Urinary bladder (tissue), 4 donors: ENCODE results near the gene SSH2. TPM values are rescaled to one million over a fixed set of nuclear protein-coding genes. Genes with fewer than 3 reads are reported as not detected.

Experiments
- DNase-seq: peaks from one replicate; pipeline ENCODE4 v3.0.0-alpha.2; 2015; ENCODE audit errors: extremely low spot score
- H3K27ac ChIP-seq: one replicate; pipeline ENCODE4 v1.5.1; 2013; ENCODE audit warnings: low read depth, mild to moderate bottlenecking, moderate library complexity
- H3K36me3 ChIP-seq: one replicate; pipeline ENCODE4 v1.6.1; 2013; ENCODE audit warnings: mild to moderate bottlenecking, moderate library complexity; ENCODE audit not compliant: insufficient read depth
- H3K4me1 ChIP-seq: one replicate; pipeline ENCODE4 v1.6.1; 2013; ENCODE audit warnings: mild to moderate bottlenecking, moderate library complexity; ENCODE audit not compliant: insufficient read depth
- H3K4me3 ChIP-seq: one replicate; pipeline ENCODE4 v1.5.1; 2013; ENCODE audit warnings: low read depth, low read length
- WGBS: extraction: QIAGEN DNeasy Blood & Tissue Kit; methylation state at CpG from one replicate; pipeline ENCODE4 v1.1.7; 2013; 5-methylcytosine and 5-hydroxymethylcytosine counted together
- polyA plus RNA-seq: library from polyadenylated mRNA; stranded (reverse); fragments of 200-250 nt; gene quantifications from one replicate; pipeline ENCODE4 v1.2.3, GENCODE V29; 2013
- total RNA-seq: library from RNA; depleted of rRNA; stranded (reverse); fragments of >200 nt; gene quantifications from one replicate; pipeline ENCODE4 v1.2.3, GENCODE V29; 2014
- donor health status: healthy with polysubstance abuse.
- donor health status: healthy.

The SSH2 gene
- total and polyA plus RNA-seq, 2 donors: 11.9 to 18.0 TPM

GRCh38 chr17:29760279-29761039, 169.6 kb downstream of the SSH2 start:
- 3% methylated on average over 20 of the region's 20 CpGs for WGBS
- Histone ChIP-seq H3K27ac (peak overlapping the region; percentile 26), H3K4me1 (no peaks in the 10 kb centered on the region), H3K36me3 (no peaks in the 10 kb centered on the region), H3K4me3 (peak overlapping the region; percentile 68)
- DNase-seq: no peak

GRCh38 chr17:29758255-29758654, 171.8 kb downstream of the SSH2 start:
- Histone ChIP-seq H3K27ac (no peak overlapping the region), H3K36me3 (no peaks in the 10 kb centered on the region), H3K4me1 (no peaks in the 10 kb centered on the region), H3K4me3 (no peak overlapping the region)
- DNase-seq: no peak
- 89% methylated on average over 2 of the region's 2 CpGs for WGBS

- Histone ChIP-seq H3K4me3 (no peak overlapping the region), H3K27ac (no peak overlapping the region), H3K36me3 (no peaks in the 10 kb centered on the region), H3K4me1 (no peaks in the 10 kb centered on the region)
- 90% methylated on average over 4 of the region's 4 CpGs for WGBS
- no peak for DNase-seq
Measured at GRCh38 chr17:29757788-29758187, 172.2 kb downstream of the SSH2 start.

- 77% methylated on average over 2 of the region's 2 CpGs for WGBS
- no peak overlapping the region for H3K4me3 ChIP-seq
- H3K4me1 ChIP-seq: no peaks in the 10 kb centered on the region
- H3K36me3 ChIP-seq: no peaks in the 10 kb centered on the region
- H3K27ac ChIP-seq: no peak overlapping the region
- DNase-seq: no peak
Measured at GRCh38 chr17:29753845-29754439, 176.1 kb downstream of the SSH2 start.

GRCh38 chr17:29749045-29749825, 180.8 kb downstream of the SSH2 start:
- Histone ChIP-seq H3K4me3 (no peak overlapping the region), H3K4me1 (no peaks in the 10 kb centered on the region), H3K27ac (no peak overlapping the region), H3K36me3 (no peaks in the 10 kb centered on the region)
- DNase-seq: no peak
- 94% methylated on average over 5 of the region's 5 CpGs for WGBS

- no peak overlapping the region for H3K27ac ChIP-seq
- WGBS: 96% methylated on average over 1 of the region's 1 CpG
- no peak for DNase-seq
- no peak overlapping the region for H3K4me3 ChIP-seq
- no peaks in the 10 kb centered on the region for H3K4me1 ChIP-seq
- no peaks in the 10 kb centered on the region for H3K36me3 ChIP-seq
Measured at GRCh38 chr17:29748400-29748799, 181.6 kb downstream of the SSH2 start.

- no peak overlapping the region for H3K27ac ChIP-seq
- no peak for DNase-seq
- no peak overlapping the region for H3K4me3 ChIP-seq
- no peaks in the 10 kb centered on the region for H3K4me1 ChIP-seq
- WGBS: 97% methylated on average over 1 of the region's 1 CpG
- H3K36me3 ChIP-seq: no peaks in the 10 kb centered on the region
Measured at GRCh38 chr17:29747660-29748059, 182.4 kb downstream of the SSH2 start.

GRCh38 chr17:29746669-29747068, 183.4 kb downstream of the SSH2 start:
- Histone ChIP-seq H3K4me3 (no peak overlapping the region), H3K36me3 (no peaks in the 10 kb centered on the region), H3K27ac (no peak overlapping the region), H3K4me1 (no peaks in the 10 kb centered on the region)
- 83% methylated on average over 4 of the region's 4 CpGs for WGBS
- DNase-seq: no peak

GRCh38 chr17:29744121-29744520, 185.9 kb downstream of the SSH2 start:
- no peak overlapping the region for H3K27ac ChIP-seq
- WGBS: 74% methylated on average over 10 of the region's 10 CpGs
- H3K36me3 ChIP-seq: no peaks in the 10 kb centered on the region
- H3K4me1 ChIP-seq: no peaks in the 10 kb centered on the region
- H3K4me3 ChIP-seq: no peak overlapping the region
- no peak for DNase-seq

GRCh38 chr17:29742210-29742513, 187.9 kb downstream of the SSH2 start:
- Histone ChIP-seq H3K4me1 (no peaks in the 10 kb centered on the region), H3K27ac (no peak overlapping the region), H3K4me3 (no peak overlapping the region), H3K36me3 (no peaks in the 10 kb centered on the region)
- 79% methylated on average over 3 of the region's 3 CpGs for WGBS
- DNase-seq: no peak

- H3K4me1 ChIP-seq: no peaks in the 10 kb centered on the region
- DNase-seq: no peak
- no peaks in the 10 kb centered on the region for H3K36me3 ChIP-seq
- H3K27ac ChIP-seq: no peak overlapping the region
- H3K4me3 ChIP-seq: no peak overlapping the region
- 66% methylated on average over 4 of the region's 4 CpGs for WGBS
Measured at GRCh38 chr17:29740017-29740416, 190.0 kb downstream of the SSH2 start.

GRCh38 chr17:29734640-29735039, 195.4 kb downstream of the SSH2 start:
- H3K4me3 ChIP-seq: no peak overlapping the region
- DNase-seq: no peak
- H3K36me3 ChIP-seq: no peaks in the 10 kb centered on the region
- no peaks in the 10 kb centered on the region for H3K4me1 ChIP-seq
- H3K27ac ChIP-seq: no peak overlapping the region

GRCh38 chr17:29733166-29733565, 196.9 kb downstream of the SSH2 start:
- WGBS: 63% methylated on average over 2 of the region's 2 CpGs
- no peak overlapping the region for H3K27ac ChIP-seq

GRCh38 chr17:29732613-29733012, 197.4 kb downstream of the SSH2 start:
- Histone ChIP-seq H3K4me3 (no peak overlapping the region), H3K4me1 (no peaks in the 10 kb centered on the region), H3K36me3 (no peaks in the 10 kb centered on the region), H3K27ac (no peak overlapping the region)
- 82% methylated on average over 5 of the region's 5 CpGs for WGBS
- DNase-seq: no peak

More at GRCh38 chr17:29733166-29733565, 196.9 kb downstream of the SSH2 start:
- no peak for DNase-seq
- Histone ChIP-seq H3K36me3 (no peaks in the 10 kb centered on the region), H3K4me1 (no peaks in the 10 kb centered on the region), H3K4me3 (no peak overlapping the region)
